Choroid plexus epithelial cell (primary cell): ENCODE results near the gene CYTL1.

Experiments used
- DNase-seq: peaks from one replicate; pipeline ENCODE4 v3.0.0-alpha.2; 2010; ENCODE audit warnings: low read depth
- H3K4me3 ChIP-seq: 2 replicates; pipeline ENCODE4 v1.5.1; 2011; ENCODE audit warnings: low read depth, mild to moderate bottlenecking, control low read depth, low read length, moderate library complexity
- CTCF ChIP-seq: conservative IDR thresholded peaks from 2 replicates; pipeline ENCODE4 v1.5.1; 2011; ENCODE audit warnings: low read depth, mild to moderate bottlenecking, control low read depth, inconsistent platforms, low read length, moderate library complexity

The CYTL1 gene

GRCh38 chr4:5043579-5043978 lies 24.3 kb upstream of the CYTL1 start:
- DNase-seq: no peak
- no peak for TF ChIP-seq CTCF

GRCh38 chr4:5041699-5042098 lies 22.4 kb upstream of the CYTL1 start:
- DNase-seq: no peak
- TF ChIP-seq CTCF: no peak
- H3K4me3 ChIP-seq: no peak overlapping the region

More at GRCh38 chr4:5043579-5043978, 24.3 kb upstream of the CYTL1 start:
- H3K4me3 ChIP-seq: no peak overlapping the region

GRCh38 chr4:5040856-5041620 lies 21.8 kb upstream of the CYTL1 start:
- TF ChIP-seq CTCF: no peak
- no peak overlapping the region for H3K4me3 ChIP-seq
- DNase-seq: no peak

- TF ChIP-seq CTCF: no peak
- H3K4me3 ChIP-seq: no peak overlapping the region
- no peak for DNase-seq
Measured at GRCh38 chr4:5039800-5040199, 20.5 kb upstream of the CYTL1 start.

GRCh38 chr4:5037553-5038551 lies 18.6 kb upstream of the CYTL1 start:
- TF ChIP-seq CTCF: no peak
- no peak overlapping the region for H3K4me3 ChIP-seq
- DNase-seq: peak; percentile 89

- DNase-seq: peak; percentile 60
- H3K4me3 ChIP-seq: no peak overlapping the region
- TF ChIP-seq CTCF: no peak
Measured at GRCh38 chr4:5036239-5036638, 17.0 kb upstream of the CYTL1 start.
